Heart right ventricle (tissue), 16 donors: Measurements from ENCODE around the gene BRI3. TPM values are rescaled to one million over a fixed set of nuclear protein-coding genes. Genes with fewer than 3 reads are reported as not detected.

Source experiments
- ATAC-seq, 8 donors: fragments of 200-7000 bp; cut with Tn5 transposase; one replicate each; pipeline ENCODE4 v1.9.1; 2020; ENCODE audit warnings: mild to moderate bottlenecking in 8 of 8, moderate library complexity in 8 of 8, moderate number of reproducible peaks in 1 of 8
- DNase-seq, 2 donors: peaks; one replicate each; pipeline ENCODE4 v3.0.0-alpha.2; 2020
- H3K27ac ChIP-seq, 10 donors: fragments of 200-600 bp; sonication (generic) in 2 of 10; one replicate each; pipeline versions ENCODE4 v1.5.0 to v1.8.0; 2020 to 2022; ENCODE audit warnings: mild to moderate bottlenecking in 3 of 10
- H3K27me3 ChIP-seq, 7 donors: fragments of 200-600 bp; one replicate each; pipeline ENCODE4 v1.8.0; 2021 to 2022; ENCODE audit warnings: mild to moderate bottlenecking in 2 of 7
- H3K36me3 ChIP-seq, 9 donors: fragments of 200-600 bp; sonication (generic) in 1 of 9; one replicate each; pipeline versions ENCODE4 v1.5.0 to v1.8.0; 2020 to 2022; ENCODE audit warnings: mild to moderate bottlenecking in 2 of 9
- H3K4me1 ChIP-seq, 9 donors: fragments of 200-600 bp; sonication (generic) in 1 of 9; one replicate each; pipeline versions ENCODE4 v1.5.0 to v1.8.0; 2020 to 2022; ENCODE audit warnings: mild to moderate bottlenecking in 4 of 9
- H3K4me3 ChIP-seq, 10 donors: fragments of 200-600 bp; sonication (generic) in 2 of 10; one replicate each; pipeline versions ENCODE4 v1.5.0 to v1.8.0; 2020 to 2022; ENCODE audit warnings: mild to moderate bottlenecking in 7 of 10, moderate library complexity in 2 of 10
- H3K9me3 ChIP-seq, 11 donors: fragments of 200-600 bp in 10 of 11; sonication (generic) in 2 of 11; one replicate each; pipeline versions ENCODE4 v1.5.0 to v1.8.0; 2013 to 2022; ENCODE audit warnings: mild to moderate bottlenecking in 2 of 11, control low read depth in 1 of 11, moderate library complexity in 1 of 11
- CTCF ChIP-seq, 9 donors: fragments of 200-600 bp; sonication (generic) in 2 of 9; IDR thresholded peaks; one replicate each; pipeline versions ENCODE4 v1.5.0 to v1.8.0; 2021 to 2022; ENCODE audit warnings: antibody characterized with exemption in 9 of 9, mild to moderate bottlenecking in 5 of 9, moderate library complexity in 1 of 9
- WGBS, 2 donors: extraction: QIAGEN DNeasy Blood & Tissue Kit; methylation state at CpG; one replicate each; pipeline ENCODE4 v1.1.7; 2013; ENCODE audit warnings: inconsistent platforms in 1 of 2; 5-methylcytosine and 5-hydroxymethylcytosine counted together
- intact Hi-C, 10 donors: fragments of 100-400 bp; cut with DNase I; formaldehyde crosslinking; loops; one replicate each; pipeline versions ENCODE4 v1.11.1 to v1.14.2; 2022
- polyA plus RNA-seq, 2 donors: library from polyadenylated mRNA; stranded (reverse); fragments of 200-250 nt; gene quantifications; one replicate each; pipeline ENCODE4 v1.2.3, GENCODE V29; 2013
- total RNA-seq, 10 donors: library from RNA; stranded (reverse); fragmentation: NEBNext Ultra II Directional in 3 of 10; extraction: Animal tissue kit (Norgen Biotek cat#: 25700) in 3 of 10; gene quantifications; one replicate each; pipeline versions ENCODE4 v1.2.1 to v1.2.4, GENCODE V29; 2021 to 2023
- donor health status: Arrhythmogenic right ventricular cardiomyopathy.
- donor health status: ischemic (EF 13 %, LVEDD 7.1; RV severe dilation, severe dysfunction).
- donor health status: healthy with polysubstance abuse.
- donor health status: DM: no; HTN: yes; CAD: no.
- donor health status: DM: no; HTN: no; CAD: no.
- donor health status: ischemic (EF 25% LVEDD 6.9; RV normal size, moderate dysfunction).
- donor health status: ischemic (EF 25% LVEDD 5.7; RV mildly dilated, moderate dysfunction).
- donor health status: healthy.
- donor health status: DM: yes; HTN: yes; CAD: no.
- donor health status: Ischemic cardiomyopathy.
- donor health status: ischemic (EF 35%, LVEDD 5.7; RV mildly dilated, moderate dysfunction).
- donor health status: nonischemic (EF 11% LVEDD 7.7; RV severe dilation, severe dysfunction).
- donor health status: DM: yes; HTN: yes; CAD: no.
- donor health status: PGD.
- donor health status: ischemic (EF 29% LVEDD 5.4; RV normal size, mild dysfunction).
- donor health status: nonischemic (EF 23%, LVEDD 6.1; RV moderate dilation, normal function).

BRI3 gene
- total and polyA plus RNA-seq, 12 donors = 135 to 267 (median 218) TPM

GRCh38 chr7:98252425-98253054 is 28.9 kb upstream of the BRI3 start:
- Histone ChIP-seq H3K4me1 (peaks cover 4 to 66% (median 49%) of the 10 kb centered on the region in 9 donors), H3K36me3 (peaks cover 0 to 27% (median 5%) of the 10 kb centered on the region in 9 donors), H3K4me3 (peak overlapping the region; percentile 75 to 97 (median 90)), H3K9me3 (no peaks in the 10 kb centered on the region), H3K27me3 (no peaks in the 10 kb centered on the region), H3K27ac (peak overlapping the region; percentile 48 to 93 (median 84))
- intact Hi-C loops = loop anchor here in 1 of 10 donors (2.0 kb wide), 1 partner anchor 28 kb away; the partner anchor contains the start of gene BRI3
- ATAC-seq = peak in 1 of 8 donors; percentile 30
- DNase-seq = no peak
- no peak for TF ChIP-seq CTCF (IDR thresholded peaks at IDR 0.05)
- WGBS, 2 donors = 19 to 22% methylated on average over 32 of the region's 32 CpGs

- H3K27ac ChIP-seq = no peak overlapping the region
- DNase-seq = no peak
- TF ChIP-seq CTCF (IDR thresholded peaks at IDR 0.05) = no peak
- H3K4me1 ChIP-seq = peaks cover 4 to 46% (median 31%) of the 10 kb centered on the region in 9 donors
- intact Hi-C loops = no loop called here
- H3K9me3 ChIP-seq = no peaks in the 10 kb centered on the region
- no peaks in the 10 kb centered on the region for H3K27me3 ChIP-seq
- no peak overlapping the region for H3K4me3 ChIP-seq
- peaks cover 0 to 32% (median 5%) of the 10 kb centered on the region in 9 donors for H3K36me3 ChIP-seq
- ATAC-seq = no peak
- WGBS, 2 donors = 89 to 90% methylated on average over 4 of the region's 4 CpGs
Measured at GRCh38 chr7:98254516-98254915, 27.0 kb upstream of the BRI3 start.

GRCh38 chr7:98254951-98255610 is 26.4 kb upstream of the BRI3 start:
- TF ChIP-seq CTCF (IDR thresholded peaks at IDR 0.05) = no peak
- Histone ChIP-seq H3K9me3 (no peaks in the 10 kb centered on the region), H3K36me3 (peaks cover 0 to 29% (median 5%) of the 10 kb centered on the region in 9 donors), H3K4me3 (no peak overlapping the region), H3K27me3 (no peaks in the 10 kb centered on the region), H3K4me1 (peaks cover 4 to 41% (median 26%) of the 10 kb centered on the region in 9 donors), H3K27ac (no peak overlapping the region)
- WGBS, 2 donors = 75 to 84% methylated on average over 11 of the region's 11 CpGs
- ATAC-seq = no peak
- DNase-seq = no peak
- intact Hi-C loops = no loop called here

- intact Hi-C loops = no loop called here
- ATAC-seq (no peak), DNase-seq (no peak)
- Histone ChIP-seq H3K9me3 (no peaks in the 10 kb centered on the region), H3K36me3 (peaks cover 0 to 41% (median 5%) of the 10 kb centered on the region in 9 donors), H3K27ac (no peak overlapping the region), H3K4me3 (no peak overlapping the region), H3K4me1 (peaks cover 0 to 27% (median 13%) of the 10 kb centered on the region in 9 donors), H3K27me3 (no peaks in the 10 kb centered on the region)
- no peak for TF ChIP-seq CTCF (IDR thresholded peaks at IDR 0.05)
- WGBS, 2 donors = 95% methylated on average over 7 of the region's 7 CpGs
Measured at GRCh38 chr7:98256431-98256830, 25.1 kb upstream of the BRI3 start.
